Fibroblast of pulmonary artery (primary cell): ENCODE results near the gene BAG1.

ENCODE experiments used
- DNase-seq: peaks from one replicate; pipeline ENCODE4 v3.0.0-alpha.2; 2010; ENCODE audit warnings: low read depth
- H3K4me3 ChIP-seq: replicated peaks from 2 replicates; pipeline ENCODE4 v1.5.1; 2011; ENCODE audit warnings: low read depth, mild to moderate bottlenecking, control low read depth, low read length, moderate library complexity
- TF ChIP-seq, protein P1 (sequence below): IDR thresholded peaks from 2 replicates; pipeline ENCODE4 v1.5.1; 2011; ENCODE audit warnings: mild to moderate bottlenecking, control low read depth, low read length, inconsistent platforms; ENCODE audit errors: missing control alignments

BAG1 gene

DNA sequence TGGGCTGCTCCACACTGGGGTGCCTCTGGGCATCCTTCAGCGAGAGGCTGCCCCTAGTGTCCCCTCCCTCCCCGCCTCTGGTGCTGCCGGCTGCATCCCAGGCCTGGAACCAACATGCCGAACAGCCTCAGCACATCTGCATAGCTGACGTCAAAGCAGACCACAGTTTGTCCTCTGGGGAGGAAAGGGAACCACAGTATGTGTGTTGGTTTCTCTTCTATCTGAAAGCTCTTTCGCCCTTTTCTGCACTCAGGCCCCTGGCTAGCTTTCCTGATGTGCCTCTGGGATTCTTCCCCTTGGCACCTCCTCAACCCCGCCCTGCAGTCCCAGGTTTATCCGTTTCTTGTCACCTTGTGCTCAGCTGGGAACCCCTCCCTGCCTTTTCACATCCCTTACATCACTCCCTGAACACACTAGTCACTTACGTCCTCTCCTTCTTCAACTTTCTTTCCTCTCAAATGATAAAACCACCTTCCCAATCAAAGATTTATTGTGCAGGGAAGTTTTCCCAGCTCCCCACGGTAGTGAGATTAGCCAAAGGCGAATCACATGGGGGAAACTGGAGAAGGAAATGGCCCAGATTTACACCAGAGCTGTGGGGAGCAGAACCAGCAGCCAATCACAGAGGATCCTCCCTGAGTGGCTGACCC lies 61.8 kb downstream of the BAG1 start:
- TF ChIP-seq, protein P1, sequence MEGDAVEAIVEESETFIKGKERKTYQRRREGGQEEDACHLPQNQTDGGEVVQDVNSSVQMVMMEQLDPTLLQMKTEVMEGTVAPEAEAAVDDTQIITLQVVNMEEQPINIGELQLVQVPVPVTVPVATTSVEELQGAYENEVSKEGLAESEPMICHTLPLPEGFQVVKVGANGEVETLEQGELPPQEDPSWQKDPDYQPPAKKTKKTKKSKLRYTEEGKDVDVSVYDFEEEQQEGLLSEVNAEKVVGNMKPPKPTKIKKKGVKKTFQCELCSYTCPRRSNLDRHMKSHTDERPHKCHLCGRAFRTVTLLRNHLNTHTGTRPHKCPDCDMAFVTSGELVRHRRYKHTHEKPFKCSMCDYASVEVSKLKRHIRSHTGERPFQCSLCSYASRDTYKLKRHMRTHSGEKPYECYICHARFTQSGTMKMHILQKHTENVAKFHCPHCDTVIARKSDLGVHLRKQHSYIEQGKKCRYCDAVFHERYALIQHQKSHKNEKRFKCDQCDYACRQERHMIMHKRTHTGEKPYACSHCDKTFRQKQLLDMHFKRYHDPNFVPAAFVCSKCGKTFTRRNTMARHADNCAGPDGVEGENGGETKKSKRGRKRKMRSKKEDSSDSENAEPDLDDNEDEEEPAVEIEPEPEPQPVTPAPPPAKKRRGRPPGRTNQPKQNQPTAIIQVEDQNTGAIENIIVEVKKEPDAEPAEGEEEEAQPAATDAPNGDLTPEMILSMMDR, result no peak
- H3K4me3 ChIP-seq, result no peak overlapping the region
- DNase-seq, result peak; percentile 73
